Loucy (cell line): ENCODE results near the gene RCOR2.
A peak's percentile ranks its signal among the peaks of the same experiment; 100 is the strongest.

Experiments used
- H2AFZ ChIP-seq: fragments of 200-600 bp; sonication (generic); 2 replicates; pipeline ENCODE4 v1.6.0; 2016; ENCODE audit warnings: antibody characterized with exemption, mild to moderate bottlenecking, low read length, moderate library complexity
- H3F3A ChIP-seq: fragments of 200-600 bp; 2 replicates; pipeline ENCODE4 v1.6.0; 2016; ENCODE audit warnings: antibody characterized with exemption, low read depth, mild to moderate bottlenecking
- H3K27me3 ChIP-seq: fragments of 200-600 bp; sonication (generic); 2 replicates; pipeline ENCODE4 v1.6.1; 2014; ENCODE audit warnings: low read length, mild to moderate bottlenecking; ENCODE audit not compliant: insufficient read depth, poor library complexity, severe bottlenecking
- H3K36me3 ChIP-seq: fragments of 200-600 bp; sonication (generic); 2 replicates; pipeline ENCODE4 v1.6.1; 2016; ENCODE audit warnings: low read length; ENCODE audit not compliant: insufficient read depth
- H3K4me1 ChIP-seq: fragments of 200-600 bp; sonication (generic); 2 replicates; pipeline ENCODE4 v1.5.1; 2014; ENCODE audit warnings: low read length, mild to moderate bottlenecking; ENCODE audit not compliant: insufficient read depth, poor library complexity, severe bottlenecking
- H3K4me2 ChIP-seq: fragments of 200-600 bp; sonication (generic); 2 replicates; pipeline ENCODE4 v1.6.0; 2014; ENCODE audit warnings: antibody characterized with exemption, low read length, low read depth, mild to moderate bottlenecking; ENCODE audit not compliant: poor library complexity, severe bottlenecking
- H3K4me3 ChIP-seq: fragments of 200-600 bp; sonication (generic); 2 replicates; pipeline ENCODE4 v1.5.1; 2014; ENCODE audit warnings: low read length, mild to moderate bottlenecking, mixed read lengths; ENCODE audit not compliant: poor library complexity, severe bottlenecking
- H3K79me2 ChIP-seq: fragments of 200-600 bp; sonication (generic); 2 replicates; pipeline ENCODE4 v1.6.1; 2014; ENCODE audit warnings: low read length; ENCODE audit not compliant: insufficient read depth
- H3K9ac ChIP-seq: fragments of 200-600 bp; sonication (generic); 2 replicates; pipeline ENCODE4 v1.6.0; 2014; ENCODE audit warnings: mild to moderate bottlenecking, low read depth, low read length, moderate library complexity; ENCODE audit not compliant: poor library complexity, severe bottlenecking
- H3K9me2 ChIP-seq: fragments of 200-600 bp; sonication (generic); replicated peaks from 2 replicates; pipeline ENCODE4 v1.6.1; 2016; ENCODE audit warnings: low read depth, low read length, mixed read lengths
- H3K9me3 ChIP-seq: fragments of 200-600 bp; sonication (generic); 2 replicates; pipeline ENCODE4 v1.6.1; 2014; ENCODE audit warnings: mild to moderate bottlenecking, antibody characterized with exemption, low read length, low read depth; ENCODE audit not compliant: insufficient read depth
- H4K20me1 ChIP-seq: fragments of 200-600 bp; sonication (generic); 2 replicates; pipeline ENCODE4 v1.6.0; 2014; ENCODE audit warnings: antibody characterized with exemption, low read length, mild to moderate bottlenecking; ENCODE audit not compliant: insufficient read depth, poor library complexity, severe bottlenecking
- EZH2phosphoT487 ChIP-seq: fragments of 200-600 bp; IDR thresholded peaks from 2 replicates; pipeline ENCODE4 v1.6.1; 2018; ENCODE audit warnings: antibody characterized with exemption, mild to moderate bottlenecking, moderate library complexity, borderline replicate concordance
- TF ChIP-seq, protein P1 (sequence below): fragments of 200-600 bp; sonication (generic); conservative IDR thresholded peaks from 2 replicates; pipeline ENCODE4 v1.5.1; 2014; ENCODE audit warnings: mild to moderate bottlenecking, antibody characterized with exemption, low read length

RCOR2 gene

DNA sequence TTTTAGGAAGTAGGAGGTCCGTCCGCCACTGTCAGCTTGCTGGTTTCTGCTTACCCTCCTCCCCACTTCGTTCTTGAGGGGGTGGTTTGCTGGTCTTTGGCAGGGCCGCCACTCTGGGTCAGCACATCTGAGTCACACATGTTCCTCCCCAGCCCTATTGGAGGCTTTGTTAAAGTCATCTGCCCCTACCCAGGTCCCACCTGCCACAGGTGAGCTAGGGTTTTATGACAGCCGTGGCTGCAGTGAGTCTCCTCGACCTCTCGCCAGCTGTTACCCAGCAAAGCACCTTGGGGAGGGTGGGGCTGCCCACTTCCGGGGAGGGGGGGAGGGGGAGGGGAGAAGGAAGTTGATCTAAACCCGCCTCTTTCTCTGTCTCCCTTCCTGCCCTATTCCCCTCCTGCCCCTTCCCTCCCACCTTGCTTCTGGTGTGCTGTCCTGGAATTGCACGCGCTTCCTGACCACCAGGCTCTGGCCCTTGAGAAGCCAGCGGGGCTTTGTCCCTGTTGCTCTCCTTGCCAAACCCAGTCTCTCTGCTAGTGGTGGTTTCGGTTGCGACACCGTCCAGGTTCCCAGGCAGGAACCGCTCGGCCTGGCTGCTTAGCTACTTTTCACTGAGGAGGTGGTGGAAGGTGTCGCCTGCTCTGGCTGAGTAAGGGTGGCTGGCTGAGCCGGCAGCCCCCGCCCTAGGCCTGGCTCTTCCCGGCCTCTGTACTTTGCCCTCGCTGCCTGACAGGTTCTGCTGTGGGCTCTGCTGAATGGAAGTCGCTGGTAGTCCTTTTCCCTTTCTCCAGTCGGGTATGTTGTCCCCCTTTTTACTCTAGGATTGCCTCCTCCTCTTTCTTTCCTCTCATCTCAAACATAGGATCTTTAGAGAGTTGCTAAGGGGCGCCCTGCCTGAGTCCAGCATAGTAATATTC lies 28.5 kb downstream of the RCOR2 start:
- Histone ChIP-seq H3K9me2 (no peaks in the 10 kb centered on the region), H3K9ac (peak overlapping the region; percentile 41), H3K79me2 (peaks cover 87% of the 10 kb centered on the region), H3K36me3 (peaks cover under 1% of the 10 kb centered on the region; the same call in 1 of the 2 replicates), H3K4me2 (peak overlapping the region; percentile 55), H4K20me1 (peaks cover 52% of the 10 kb centered on the region), H2AFZ (no peak overlapping the region), H3K27me3 (no peaks in the 10 kb centered on the region), H3K4me3 (peak overlapping the region; percentile 21), H3F3A (no peaks in the 10 kb centered on the region), H3K4me1 (peaks cover 20% of the 10 kb centered on the region), H3K9me3 (no peaks in the 10 kb centered on the region)
- no peak for TF ChIP-seq EZH2phosphoT487
- TF ChIP-seq, protein P1, sequence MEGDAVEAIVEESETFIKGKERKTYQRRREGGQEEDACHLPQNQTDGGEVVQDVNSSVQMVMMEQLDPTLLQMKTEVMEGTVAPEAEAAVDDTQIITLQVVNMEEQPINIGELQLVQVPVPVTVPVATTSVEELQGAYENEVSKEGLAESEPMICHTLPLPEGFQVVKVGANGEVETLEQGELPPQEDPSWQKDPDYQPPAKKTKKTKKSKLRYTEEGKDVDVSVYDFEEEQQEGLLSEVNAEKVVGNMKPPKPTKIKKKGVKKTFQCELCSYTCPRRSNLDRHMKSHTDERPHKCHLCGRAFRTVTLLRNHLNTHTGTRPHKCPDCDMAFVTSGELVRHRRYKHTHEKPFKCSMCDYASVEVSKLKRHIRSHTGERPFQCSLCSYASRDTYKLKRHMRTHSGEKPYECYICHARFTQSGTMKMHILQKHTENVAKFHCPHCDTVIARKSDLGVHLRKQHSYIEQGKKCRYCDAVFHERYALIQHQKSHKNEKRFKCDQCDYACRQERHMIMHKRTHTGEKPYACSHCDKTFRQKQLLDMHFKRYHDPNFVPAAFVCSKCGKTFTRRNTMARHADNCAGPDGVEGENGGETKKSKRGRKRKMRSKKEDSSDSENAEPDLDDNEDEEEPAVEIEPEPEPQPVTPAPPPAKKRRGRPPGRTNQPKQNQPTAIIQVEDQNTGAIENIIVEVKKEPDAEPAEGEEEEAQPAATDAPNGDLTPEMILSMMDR: no peak

DNA sequence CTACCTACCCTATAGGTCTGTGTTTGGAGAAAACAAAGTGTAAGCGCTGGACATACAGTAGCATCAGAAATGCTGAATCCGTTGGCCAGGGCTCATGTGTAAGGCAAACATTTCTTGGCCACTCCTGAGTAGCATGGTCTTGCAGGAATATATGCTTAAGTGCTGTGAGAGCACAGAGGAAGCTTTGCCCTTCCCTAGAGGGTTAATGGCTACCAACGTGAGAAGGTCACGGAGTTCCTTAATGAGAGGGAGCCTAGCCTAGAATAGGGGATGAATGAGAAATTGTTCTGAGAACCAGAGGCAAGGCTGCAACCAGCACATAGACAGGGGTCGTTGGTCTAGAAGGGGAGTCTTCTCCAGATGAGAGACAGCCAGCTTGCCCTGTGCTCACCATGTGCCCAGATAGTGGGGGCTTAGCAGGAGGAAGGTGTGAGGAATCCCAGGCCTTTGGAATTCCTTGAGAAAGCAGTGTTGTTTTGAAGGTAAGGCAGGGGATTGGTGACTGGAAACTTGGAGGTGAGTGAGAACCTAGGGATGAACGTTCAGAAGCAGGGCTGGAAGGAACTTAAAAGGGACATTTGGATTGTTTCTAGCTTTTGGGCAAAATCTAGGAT lies 29.5 kb downstream of the RCOR2 start:
- peaks cover 26% of the 10 kb centered on the region for H3K4me1 ChIP-seq
- no peaks in the 10 kb centered on the region for H3K9me2 ChIP-seq
- H2AFZ ChIP-seq: no peak overlapping the region
- no peak overlapping the region for H3K9ac ChIP-seq
- no peak overlapping the region for H3K4me3 ChIP-seq
- H4K20me1 ChIP-seq: peaks cover 57% of the 10 kb centered on the region
- no peaks in the 10 kb centered on the region for H3K27me3 ChIP-seq
- no peaks in the 10 kb centered on the region for H3K9me3 ChIP-seq
- no peaks in the 10 kb centered on the region; the same call in 1 of the 2 replicates for H3K36me3 ChIP-seq
- peaks cover 87% of the 10 kb centered on the region; the same call in 1 of the 2 replicates for H3K79me2 ChIP-seq
- TF ChIP-seq, protein P1: no peak
- TF ChIP-seq EZH2phosphoT487: no peak
- peak overlapping the region; percentile 55 for H3K4me2 ChIP-seq
- H3F3A ChIP-seq: no peaks in the 10 kb centered on the region

DNA sequence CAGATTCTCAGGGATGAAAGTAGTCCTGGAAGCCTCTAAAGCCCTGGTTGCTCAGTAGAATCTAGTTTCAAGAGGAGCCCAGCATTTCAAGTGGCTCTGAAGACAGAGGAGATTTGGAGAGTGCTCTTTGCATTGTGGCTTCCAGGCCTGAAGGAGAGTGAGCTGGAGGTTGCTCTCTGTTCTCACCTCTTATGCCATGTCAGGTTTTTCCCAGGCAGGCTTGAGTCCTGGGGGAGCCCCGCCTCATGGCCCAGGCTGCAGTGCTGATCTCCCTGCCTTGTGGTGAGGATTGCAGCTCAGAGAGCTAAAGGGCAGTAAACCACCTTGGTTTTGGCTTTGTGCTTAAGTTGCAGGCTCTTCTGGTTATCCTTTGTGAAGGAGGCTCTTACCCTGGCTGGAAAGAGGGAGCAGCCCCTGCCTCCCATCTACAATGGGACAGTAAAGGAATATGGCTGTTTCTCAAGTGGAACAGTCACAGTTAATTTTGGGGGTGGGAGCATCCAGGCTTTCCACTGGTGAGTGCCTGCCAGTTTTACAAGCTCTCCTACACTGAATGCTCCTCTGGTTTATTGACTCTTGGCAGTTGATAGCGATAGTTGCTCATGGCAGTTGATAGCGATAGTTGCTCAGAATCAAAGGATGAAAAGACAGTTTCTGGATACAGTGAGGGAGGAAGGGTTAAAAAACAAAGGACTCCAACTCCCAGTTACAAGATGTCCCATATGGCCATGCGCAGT lies 32.6 kb downstream of the RCOR2 start:
- peaks cover 46% of the 10 kb centered on the region for H4K20me1 ChIP-seq
- no peak overlapping the region for H3K9ac ChIP-seq
- H3K9me2 ChIP-seq: no peaks in the 10 kb centered on the region
- H3K27me3 ChIP-seq: no peaks in the 10 kb centered on the region
- no peak overlapping the region for H3K4me2 ChIP-seq
- H3K36me3 ChIP-seq: peaks cover 1% of the 10 kb centered on the region; the same call in 1 of the 2 replicates
- peaks cover 33% of the 10 kb centered on the region for H3K4me1 ChIP-seq
- peaks cover 83% of the 10 kb centered on the region for H3K79me2 ChIP-seq
- H3K9me3 ChIP-seq: no peaks in the 10 kb centered on the region
- no peak overlapping the region for H3K4me3 ChIP-seq
- TF ChIP-seq EZH2phosphoT487: no peak
- TF ChIP-seq, protein P1: no peak
- H2AFZ ChIP-seq: no peak overlapping the region
- H3F3A ChIP-seq: no peaks in the 10 kb centered on the region
